PFSK-1 (cell line): ENCODE results near the gene MAGI1.

Experiments used
- FOXP2 ChIP-seq: optimal IDR thresholded peaks from 2 replicates; pipeline ENCODE3; 2011; ENCODE audit warnings: borderline replicate concordance, control low read depth, inconsistent platforms; ENCODE audit not compliant: insufficient read depth; ENCODE audit errors: extremely low read length, extremely low read depth
- POLR2AphosphoS5 ChIP-seq: IDR thresholded peaks from 2 replicates; pipeline ENCODE4 v1.6.1; 2012; ENCODE audit warnings: low read depth, mild to moderate bottlenecking, control low read depth, low read length, moderate library complexity
- REST ChIP-seq, 2 experiments: IDR thresholded peaks; 2 replicates each; pipeline versions ENCODE4 v1.6.1 to v1.8.0; 2011 to 2012; ENCODE audit warnings: low read depth in 2 of 2, low read length in 2 of 2, control low read depth in 1 of 2, inconsistent platforms in 1 of 2, mild to moderate bottlenecking in 1 of 2, moderate library complexity in 1 of 2; ENCODE audit not compliant: insufficient read depth in 1 of 2
- SIN3A ChIP-seq: IDR thresholded peaks from 2 replicates; pipeline ENCODE4 v1.6.1; 2012; ENCODE audit warnings: mild to moderate bottlenecking, low read length, moderate library complexity, borderline replicate concordance; ENCODE audit not compliant: insufficient read depth
- TAF1 ChIP-seq: IDR thresholded peaks from 2 replicates; pipeline ENCODE4 v1.6.1; 2012; ENCODE audit warnings: low read length, control low read depth, borderline replicate concordance; ENCODE audit not compliant: insufficient read depth

GRCh38 chr3:65952842-65953241 lies 85.9 kb downstream of the MAGI1 start:
- TF ChIP-seq REST (IDR thresholded peaks at IDR 0.05; ENCODE audit: insufficient read depth in 1 of 2, low read depth in 2 of 2, low read length in 2 of 2) (no peak), POLR2AphosphoS5 (no peak), TAF1 (no peak), SIN3A (no peak), FOXP2 (no peak)
